HFF-Myc (cell line): ENCODE measurements around the gene UNC5A.

ENCODE experiments used
- DNase-seq: peaks from one replicate; pipeline ENCODE4 v3.0.0-alpha.2; 2011; ENCODE audit warnings: low read depth; ENCODE audit errors: extremely low read depth
- H3K4me3 ChIP-seq: replicated peaks from 2 replicates; pipeline ENCODE4 v1.5.1; 2011; ENCODE audit warnings: low read depth, mild to moderate bottlenecking, control low read depth, low read length
- CTCF ChIP-seq: IDR thresholded peaks from 2 replicates; pipeline ENCODE4 v1.5.1; 2012; ENCODE audit warnings: mild to moderate bottlenecking, low read depth, low read length, control low read depth; ENCODE audit errors: missing control alignments

UNC5A gene

GRCh38 chr5:176770431-176770830, 39.9 kb upstream of the UNC5A start:
- DNase-seq: no peak
- no peak for TF ChIP-seq CTCF
- no peak overlapping the region for H3K4me3 ChIP-seq

GRCh38 chr5:176771102-176771845, 39.1 kb upstream of the UNC5A start:
- TF ChIP-seq CTCF: no peak
- H3K4me3 ChIP-seq: no peak overlapping the region
- no peak for DNase-seq

GRCh38 chr5:176772271-176773210, 37.8 kb upstream of the UNC5A start:
- DNase-seq: no peak
- H3K4me3 ChIP-seq: no peak overlapping the region
- TF ChIP-seq CTCF: no peak

- no peak for TF ChIP-seq CTCF
- no peak for DNase-seq
- H3K4me3 ChIP-seq: no peak overlapping the region
These were observed 36.8 kb upstream of the UNC5A start for GRCh38 chr5:176773408-176774035.

- no peak for DNase-seq
- no peak for TF ChIP-seq CTCF
- H3K4me3 ChIP-seq: no peak overlapping the region
These were observed 35.9 kb upstream of the UNC5A start for GRCh38 chr5:176774216-176775171.

GRCh38 chr5:176775409-176775808, 35.0 kb upstream of the UNC5A start:
- no peak overlapping the region for H3K4me3 ChIP-seq
- TF ChIP-seq CTCF: no peak
- DNase-seq: no peak
